Activated CD4-positive, alpha-beta T cell treated with anti-CD3 and anti-CD28 coated beads for 24 hours (primary cell): Measurements from ENCODE around the gene PTPRK.

Experiments used
- DNase-seq, 2 donors: peaks; one replicate each; pipeline ENCODE4 v3.0.0-alpha.2; 2020; ENCODE audit warnings: low read depth in 2 of 2

Gene PTPRK

GRCh38 chr6:128516514-128516898 lies 3.9 kb downstream of the PTPRK start:
- no peak for DNase-seq

- DNase-seq: no peak
These were observed 4.6 kb downstream of the PTPRK start for GRCh38 chr6:128515550-128516513.

- no peak for DNase-seq
These were observed 6.5 kb downstream of the PTPRK start for GRCh38 chr6:128513878-128514277.

GRCh38 chr6:128512296-128512695 lies 8.1 kb downstream of the PTPRK start:
- no peak for DNase-seq

- no peak for DNase-seq
These were observed 8.9 kb downstream of the PTPRK start for GRCh38 chr6:128511506-128511905.

GRCh38 chr6:128509709-128510108 lies 10.7 kb downstream of the PTPRK start:
- DNase-seq: no peak

GRCh38 chr6:128508588-128509296 lies 11.7 kb downstream of the PTPRK start:
- DNase-seq: no peak

- DNase-seq: no peak
These were observed 12.8 kb downstream of the PTPRK start for GRCh38 chr6:128507337-128508310.

GRCh38 chr6:128505603-128506002 lies 14.8 kb downstream of the PTPRK start:
- no peak for DNase-seq

GRCh38 chr6:128504003-128504654 lies 16.3 kb downstream of the PTPRK start:
- DNase-seq: no peak

GRCh38 chr6:128500749-128501600 lies 19.4 kb downstream of the PTPRK start:
- DNase-seq: no peak

GRCh38 chr6:128500014-128500413 lies 20.4 kb downstream of the PTPRK start:
- DNase-seq: no peak

- DNase-seq: no peak
These were observed 21.2 kb downstream of the PTPRK start for GRCh38 chr6:128499079-128499731.

GRCh38 chr6:128498234-128498633 lies 22.2 kb downstream of the PTPRK start:
- no peak for DNase-seq

GRCh38 chr6:128495536-128496333 lies 24.7 kb downstream of the PTPRK start:
- DNase-seq: no peak

- DNase-seq: no peak
These were observed 26.0 kb downstream of the PTPRK start for GRCh38 chr6:128494440-128494839.

GRCh38 chr6:128493877-128494276 lies 26.5 kb downstream of the PTPRK start:
- DNase-seq: no peak

GRCh38 chr6:128492386-128492785 lies 28.0 kb downstream of the PTPRK start:
- DNase-seq: no peak
